HG03469 (cell line): ENCODE data around the gene TRPM2.

Experiments used
- ATAC-seq: cut with Tn5 transposase; IDR thresholded peaks from one replicate; pipeline ENCODE4 v1.9.1; 2021; ENCODE audit warnings: mild to moderate bottlenecking, moderate library complexity, moderate number of reproducible peaks; ENCODE audit not compliant: unreplicated experiment

The TRPM2 gene

GRCh38 chr21:44370786-44371410 lies 17.5 kb downstream of the TRPM2 start:
- ATAC-seq, result no peak

GRCh38 chr21:44371596-44371995 lies 18.2 kb downstream of the TRPM2 start:
- ATAC-seq, result no peak

GRCh38 chr21:44372616-44373015 lies 19.2 kb downstream of the TRPM2 start:
- ATAC-seq, result no peak

GRCh38 chr21:44374601-44375280 lies 21.3 kb downstream of the TRPM2 start:
- ATAC-seq, result no peak

GRCh38 chr21:44375281-44375651 lies 21.8 kb downstream of the TRPM2 start:
- no peak for ATAC-seq

GRCh38 chr21:44375761-44376241 lies 22.4 kb downstream of the TRPM2 start:
- ATAC-seq, result no peak

- no peak for ATAC-seq
Observed at GRCh38 chr21:44376606-44377005, 23.2 kb downstream of the TRPM2 start.

GRCh38 chr21:44377201-44377921 lies 23.9 kb downstream of the TRPM2 start:
- no peak for ATAC-seq

- ATAC-seq, result no peak
Observed at GRCh38 chr21:44377922-44378645, 24.7 kb downstream of the TRPM2 start.

GRCh38 chr21:44378646-44379514 lies 25.5 kb downstream of the TRPM2 start:
- no peak for ATAC-seq

- ATAC-seq, result no peak
Observed at GRCh38 chr21:44379515-44379848, 26.1 kb downstream of the TRPM2 start.

GRCh38 chr21:44379991-44380865 lies 26.8 kb downstream of the TRPM2 start:
- no peak for ATAC-seq

- no peak for ATAC-seq
Observed at GRCh38 chr21:44380876-44381275, 27.5 kb downstream of the TRPM2 start.

GRCh38 chr21:44381874-44382273 lies 28.5 kb downstream of the TRPM2 start:
- ATAC-seq, result no peak

GRCh38 chr21:44382536-44382935 lies 29.1 kb downstream of the TRPM2 start:
- ATAC-seq, result no peak

- ATAC-seq, result no peak
Observed at GRCh38 chr21:44383216-44383615, 29.8 kb downstream of the TRPM2 start.

GRCh38 chr21:44384968-44385367 lies 31.5 kb downstream of the TRPM2 start:
- no peak for ATAC-seq

GRCh38 chr21:44389335-44389734 lies 35.9 kb downstream of the TRPM2 start:
- no peak for ATAC-seq

- ATAC-seq, result no peak
Observed at GRCh38 chr21:44390886-44391285, 37.5 kb downstream of the TRPM2 start.
